Chondrocyte (in vitro differentiated cells): Measurements from ENCODE around the gene UBTD2. TPM values are rescaled to one million over a fixed set of nuclear protein-coding genes. Genes with fewer than 3 reads are reported as not detected.
A peak's percentile ranks its signal among the peaks of the same experiment; 100 is the strongest.

Experiments
- DNase-seq: peaks from one replicate; pipeline ENCODE4 v3.0.0; 2021; ENCODE audit warnings: mixed read lengths, low spot score
- H3K27ac Mint-ChIP-seq: one replicate; pipeline ENCODE4 v1.8.0; 2021; ENCODE audit warnings: mild to moderate bottlenecking, moderate library complexity, mixed read lengths; ENCODE audit not compliant: unreplicated experiment
- H3K27me3 Mint-ChIP-seq: 2 replicates; pipeline ENCODE4 v1.8.0; 2021; ENCODE audit warnings: low read depth, mixed read lengths
- H3K36me3 Mint-ChIP-seq: 2 replicates; pipeline ENCODE4 v1.8.0; 2021; ENCODE audit warnings: low read depth, mixed read lengths
- H3K4me1 Mint-ChIP-seq: 2 replicates; pipeline ENCODE4 v1.8.0; 2021; ENCODE audit warnings: low read depth, mild to moderate bottlenecking, mixed read lengths
- H3K4me3 Mint-ChIP-seq: one replicate; pipeline ENCODE4 v1.8.0; 2021; ENCODE audit warnings: mild to moderate bottlenecking, moderate library complexity, mixed read lengths; ENCODE audit not compliant: unreplicated experiment
- H3K9me3 Mint-ChIP-seq: 2 replicates; pipeline ENCODE4 v1.8.0; 2021; ENCODE audit warnings: low read depth, mixed read lengths
- total RNA-seq: library from RNA; stranded (reverse); gene quantifications from 3 replicates; pipeline ENCODE4 v1.2.1, GENCODE V29; 2021
- TF ChIP-seq, protein P1 (sequence below): fragments of 200-600 bp; sonication (generic); IDR thresholded peaks from 2 replicates; pipeline ENCODE4 v1.5.0; 2021; ENCODE audit warnings: antibody characterized with exemption, mild to moderate bottlenecking, moderate library complexity

The UBTD2 gene
- total RNA-seq, 1 donor from 2014 or later, result 38.4 TPM

DNA sequence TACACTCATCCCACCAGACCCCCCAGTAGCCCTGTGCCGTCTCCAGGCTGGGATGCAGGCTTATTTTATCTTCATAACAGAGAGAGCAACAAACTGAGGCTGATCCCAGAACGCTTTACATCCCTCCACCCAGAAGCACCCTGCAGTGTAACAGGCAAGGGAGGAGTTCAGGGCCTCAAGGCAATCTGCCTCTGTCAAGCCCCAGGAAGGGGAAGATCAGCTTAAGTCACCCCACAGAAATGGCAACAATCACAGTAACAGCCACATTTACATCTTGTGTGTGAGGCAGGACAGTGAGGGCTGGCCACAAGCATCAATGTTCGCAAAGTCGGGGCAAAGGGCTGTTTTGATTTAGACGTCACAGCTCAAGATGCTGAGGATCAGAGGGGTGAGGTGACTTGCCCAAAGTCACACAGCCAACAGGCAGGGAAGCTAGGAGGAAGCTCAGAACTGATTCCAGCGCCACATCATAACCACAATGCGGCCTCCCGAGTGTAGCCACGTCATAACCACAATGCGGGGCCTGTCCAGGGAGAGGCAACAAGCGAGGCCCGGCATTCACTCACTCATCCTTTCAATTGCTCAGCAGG, 109.9 kb downstream of the UBTD2 start:
- no peak for DNase-seq
- TF ChIP-seq, protein P1, sequence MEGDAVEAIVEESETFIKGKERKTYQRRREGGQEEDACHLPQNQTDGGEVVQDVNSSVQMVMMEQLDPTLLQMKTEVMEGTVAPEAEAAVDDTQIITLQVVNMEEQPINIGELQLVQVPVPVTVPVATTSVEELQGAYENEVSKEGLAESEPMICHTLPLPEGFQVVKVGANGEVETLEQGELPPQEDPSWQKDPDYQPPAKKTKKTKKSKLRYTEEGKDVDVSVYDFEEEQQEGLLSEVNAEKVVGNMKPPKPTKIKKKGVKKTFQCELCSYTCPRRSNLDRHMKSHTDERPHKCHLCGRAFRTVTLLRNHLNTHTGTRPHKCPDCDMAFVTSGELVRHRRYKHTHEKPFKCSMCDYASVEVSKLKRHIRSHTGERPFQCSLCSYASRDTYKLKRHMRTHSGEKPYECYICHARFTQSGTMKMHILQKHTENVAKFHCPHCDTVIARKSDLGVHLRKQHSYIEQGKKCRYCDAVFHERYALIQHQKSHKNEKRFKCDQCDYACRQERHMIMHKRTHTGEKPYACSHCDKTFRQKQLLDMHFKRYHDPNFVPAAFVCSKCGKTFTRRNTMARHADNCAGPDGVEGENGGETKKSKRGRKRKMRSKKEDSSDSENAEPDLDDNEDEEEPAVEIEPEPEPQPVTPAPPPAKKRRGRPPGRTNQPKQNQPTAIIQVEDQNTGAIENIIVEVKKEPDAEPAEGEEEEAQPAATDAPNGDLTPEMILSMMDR, result no peak
- H3K4me1 Mint-ChIP-seq, result peaks cover 45% of the 10 kb centered on the region
- no peak overlapping the region for H3K4me3 Mint-ChIP-seq
- H3K27me3 Mint-ChIP-seq, result no peaks in the 10 kb centered on the region
- H3K36me3 Mint-ChIP-seq, result peaks cover 6% of the 10 kb centered on the region
- H3K9me3 Mint-ChIP-seq, result no peaks in the 10 kb centered on the region
- H3K27ac Mint-ChIP-seq, result no peak overlapping the region

DNA sequence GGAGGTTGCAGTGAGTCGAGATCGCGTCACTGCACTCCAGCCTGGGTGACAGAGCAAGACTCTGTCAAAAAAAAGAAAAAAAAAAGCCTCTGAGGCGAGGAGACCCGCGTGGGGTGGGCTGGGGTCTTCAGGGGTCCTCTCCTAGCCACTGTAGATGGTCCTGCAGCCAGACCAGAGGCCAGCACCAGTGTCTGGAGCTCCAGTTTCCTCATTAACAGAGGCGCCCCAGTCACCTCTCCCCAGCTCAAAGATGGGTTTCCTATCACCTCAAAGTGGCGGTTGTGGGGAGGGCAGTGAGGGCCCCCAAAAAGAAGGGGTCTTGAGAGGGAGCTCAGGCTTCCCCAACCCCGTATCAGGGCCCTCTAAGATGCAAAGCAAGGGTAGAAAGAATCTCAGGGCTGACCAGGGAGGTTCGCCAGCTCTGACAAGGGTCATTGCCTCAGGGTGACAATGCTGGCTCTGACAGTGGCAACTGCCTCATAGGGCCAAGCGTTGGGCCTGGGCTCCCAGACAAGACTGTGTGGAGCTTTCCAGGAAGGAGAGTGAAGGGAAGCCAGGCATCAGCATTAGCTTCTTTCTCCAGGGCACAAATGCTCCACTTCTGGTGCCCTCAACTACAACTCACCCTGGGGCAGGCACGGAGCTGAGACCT, 110.5 kb downstream of the UBTD2 start:
- no peak for DNase-seq
- peaks cover 44% of the 10 kb centered on the region for H3K4me1 Mint-ChIP-seq
- H3K9me3 Mint-ChIP-seq, result no peaks in the 10 kb centered on the region
- no peak overlapping the region for H3K27ac Mint-ChIP-seq
- no peak overlapping the region for H3K4me3 Mint-ChIP-seq
- H3K36me3 Mint-ChIP-seq, result peaks cover 6% of the 10 kb centered on the region
- no peaks in the 10 kb centered on the region for H3K27me3 Mint-ChIP-seq
- TF ChIP-seq, protein P1, result no peak

DNA sequence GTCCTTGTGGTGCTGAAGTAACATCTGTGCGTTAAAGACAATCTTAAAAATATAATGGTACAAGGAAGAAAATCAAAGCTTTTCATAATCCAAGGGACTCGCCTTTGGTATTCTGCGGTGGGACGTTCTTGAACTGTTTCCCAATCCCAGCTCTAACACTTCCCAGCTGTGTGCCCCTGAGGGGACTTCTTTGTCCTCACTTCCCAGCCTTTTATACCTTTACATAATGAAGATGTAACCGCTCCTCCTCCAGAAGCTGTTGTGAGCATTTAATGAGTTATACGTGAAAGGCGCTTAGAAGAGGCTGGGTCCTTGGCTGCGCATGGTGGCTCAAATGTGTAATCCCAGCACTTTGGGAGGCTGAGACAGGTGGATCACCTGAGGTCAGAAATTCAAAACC, 112.4 kb downstream of the UBTD2 start:
- Mint-ChIP-seq H3K9me3 (no peaks in the 10 kb centered on the region), H3K36me3 (peaks cover 6% of the 10 kb centered on the region), H3K27me3 (no peaks in the 10 kb centered on the region), H3K4me3 (no peak overlapping the region), H3K4me1 (peaks cover 47% of the 10 kb centered on the region), H3K27ac (no peak overlapping the region)
- TF ChIP-seq, protein P1, result no peak
- no peak for DNase-seq

DNA sequence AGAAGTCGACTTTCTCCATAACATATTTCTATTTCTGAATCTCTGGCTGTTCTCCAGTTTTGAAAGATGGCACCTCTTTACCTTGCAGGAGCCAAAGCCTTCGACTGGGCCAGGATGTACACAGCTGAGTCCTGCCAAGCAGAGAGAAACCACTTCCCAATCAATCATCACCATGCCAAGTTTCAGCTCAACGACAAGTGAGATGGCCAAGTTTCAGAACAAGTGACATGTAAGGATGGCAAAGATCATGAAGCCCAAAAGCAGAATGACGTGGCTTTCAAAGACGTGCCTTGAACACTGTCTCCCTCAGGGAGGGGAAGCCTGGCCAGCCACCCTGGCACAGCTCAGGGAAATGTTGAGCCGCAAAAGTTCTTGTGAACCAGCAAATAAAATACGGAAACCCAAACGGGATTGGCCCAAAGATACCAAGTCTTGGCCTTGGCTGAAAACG, 113.3 kb downstream of the UBTD2 start:
- Mint-ChIP-seq H3K36me3 (peaks cover 6% of the 10 kb centered on the region), H3K27me3 (no peaks in the 10 kb centered on the region), H3K9me3 (no peaks in the 10 kb centered on the region), H3K27ac (no peak overlapping the region), H3K4me3 (no peak overlapping the region), H3K4me1 (peaks cover 39% of the 10 kb centered on the region)
- no peak for DNase-seq
- TF ChIP-seq, protein P1, result no peak

DNA sequence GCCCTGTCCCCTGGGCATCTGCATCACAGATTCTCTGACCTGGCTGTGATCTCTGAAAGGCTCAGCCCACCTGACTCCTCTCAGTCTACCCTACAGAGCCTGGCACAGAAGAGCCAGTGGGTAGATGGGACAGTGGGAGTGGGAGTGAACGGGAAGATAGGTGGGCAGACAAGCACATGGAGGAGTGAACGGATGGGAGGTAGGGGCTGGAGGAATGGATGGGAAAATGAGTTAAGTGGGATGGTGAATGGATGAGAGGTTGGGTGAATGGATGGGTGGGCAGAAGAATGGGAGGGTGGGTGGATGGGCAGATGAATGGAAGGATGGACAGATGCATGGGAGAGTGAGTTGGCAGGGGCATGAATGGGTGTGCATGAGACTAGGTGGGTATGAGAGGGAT, 114.3 kb downstream of the UBTD2 start:
- TF ChIP-seq, protein P1, result no peak
- no peaks in the 10 kb centered on the region for H3K27me3 Mint-ChIP-seq
- peaks cover 6% of the 10 kb centered on the region for H3K36me3 Mint-ChIP-seq
- H3K9me3 Mint-ChIP-seq, result no peaks in the 10 kb centered on the region
- H3K4me1 Mint-ChIP-seq, result peaks cover 33% of the 10 kb centered on the region
- no peak for DNase-seq
- H3K27ac Mint-ChIP-seq, result peak overlapping the region; percentile 60
- no peak overlapping the region for H3K4me3 Mint-ChIP-seq
